Umbilical cord (tissue), 2 donors: ENCODE results near the gene MDN1. TPM values are rescaled to one million over a fixed set of nuclear protein-coding genes. Genes with fewer than 3 reads are reported as not detected.

Source experiments
- DNase-seq: peaks from one replicate; pipeline ENCODE4 v3.0.0-alpha.2; 2015; ENCODE audit warnings: low spot score
- total RNA-seq: library from RNA; depleted of rRNA; stranded (reverse); fragments of >200 nt; gene quantifications from one replicate; pipeline ENCODE4 v1.2.3, GENCODE V29; 2014; ENCODE audit warnings: low replicate concordance; ENCODE audit not compliant: insufficient read depth

MDN1 gene
- total RNA-seq, 1 donor from 2014 or later: 29.4 TPM

DNA sequence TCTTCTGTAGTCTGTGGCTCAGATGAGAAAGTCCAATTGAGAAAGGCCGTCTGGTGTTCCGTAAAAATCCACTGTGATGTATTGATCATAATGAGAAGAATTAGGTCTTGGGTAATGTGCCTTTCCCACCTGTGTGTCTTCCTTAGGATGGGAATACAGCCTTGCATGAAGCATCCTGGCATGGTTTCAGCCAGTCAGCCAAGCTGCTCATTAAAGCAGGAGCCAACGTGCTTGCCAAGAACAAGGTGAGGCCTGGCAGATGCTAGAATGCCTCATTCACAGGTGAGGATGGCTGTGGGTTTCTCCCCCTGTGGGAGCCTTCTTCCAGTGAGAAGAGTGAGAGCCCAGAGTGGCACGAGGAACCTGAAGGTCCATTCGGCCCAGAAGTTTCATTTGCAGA lies 213.7 kb downstream of the MDN1 start:
- no peak for DNase-seq

DNA sequence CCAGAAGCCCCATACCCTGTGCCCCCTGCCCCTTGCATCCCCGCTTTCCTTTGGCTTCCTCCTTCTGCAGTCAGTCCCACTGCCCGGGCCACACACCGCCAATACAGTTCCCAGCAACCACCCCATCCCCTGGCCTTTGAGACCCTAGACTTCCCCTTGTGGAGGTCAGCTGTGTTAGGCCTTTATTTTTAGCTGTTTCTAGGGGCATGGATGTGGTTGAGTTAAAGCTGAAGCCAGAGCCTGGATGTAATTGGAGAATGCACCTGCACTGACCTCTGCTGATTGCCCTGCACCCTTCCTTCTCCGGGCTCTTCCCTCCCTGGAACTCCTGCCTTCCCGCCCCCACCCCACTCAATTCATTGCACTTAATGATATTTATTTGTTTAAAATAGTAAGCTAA lies 214.9 kb downstream of the MDN1 start:
- no peak for DNase-seq

DNA sequence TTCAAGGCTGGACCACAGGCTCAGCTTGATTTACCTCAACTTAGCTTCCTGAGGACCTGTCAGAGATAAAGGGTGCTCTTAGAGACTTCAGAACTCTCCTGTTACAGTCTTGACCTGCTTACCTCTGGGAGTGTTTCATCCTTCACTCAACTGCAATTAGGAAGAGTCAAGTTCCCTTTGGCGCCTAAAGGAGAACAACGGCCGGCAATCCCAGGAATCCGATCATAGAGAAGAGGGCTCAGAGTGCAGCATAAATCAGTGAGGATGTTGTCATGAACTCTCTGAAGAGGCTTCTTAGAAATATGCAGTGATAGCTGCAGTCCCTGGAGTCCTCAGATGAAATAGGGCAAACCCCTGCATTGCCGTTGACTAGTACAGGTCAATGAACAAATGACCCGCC lies 217.4 kb downstream of the MDN1 start:
- no peak for DNase-seq

- no peak for DNase-seq
These were observed 219.9 kb downstream of the MDN1 start for GRCh38 chr6:89599727-89600126.

DNA sequence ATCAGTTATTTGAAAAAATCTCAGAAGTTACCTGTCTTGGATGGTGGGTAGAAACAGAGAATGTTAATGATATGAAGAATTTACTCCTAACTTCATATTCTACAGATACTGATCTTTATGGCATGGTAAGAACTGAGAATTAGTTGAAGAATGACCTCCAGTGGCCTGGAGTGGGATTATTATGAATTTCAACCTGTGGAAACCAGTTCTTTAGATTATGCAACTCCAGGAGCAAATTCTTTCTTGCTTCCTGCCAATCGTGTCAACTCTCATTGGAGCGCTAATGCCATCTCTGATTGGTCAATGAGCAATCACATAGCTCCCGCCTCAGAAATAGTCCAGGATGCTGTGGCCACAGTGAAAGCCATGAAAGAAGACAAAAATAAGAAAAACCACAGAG lies 221.6 kb downstream of the MDN1 start:
- DNase-seq: peak; percentile 73

GRCh38 chr6:89597372-89597771 lies 222.2 kb downstream of the MDN1 start:
- DNase-seq: no peak

- DNase-seq: no peak
These were observed 223.1 kb downstream of the MDN1 start for GRCh38 chr6:89596484-89596883.

GRCh38 chr6:89596056-89596455 lies 223.5 kb downstream of the MDN1 start:
- no peak for DNase-seq

Other genes starting within 250 kb of the MDN1 start
- gene LYRM2, start 181.0 kb downstream of the MDN1 start, total RNA-seq: 19.3 TPM
- 21.2 TPM for gene CASP8AP2, start 10.1 kb upstream of the MDN1 start, total RNA-seq
- gene GJA10, start 74.7 kb upstream of the MDN1 start, total RNA-seq: 1.7 TPM